ENCODE measurements around the gene SLC22A12.

- TF ChIP-seq EZH2phosphoT487 (IDR thresholded peaks at IDR 0.05; ENCODE audit: low read length): no peak
- TF ChIP-seq CTCF (IDR thresholded peaks at IDR 0.05; ENCODE audit: low read length): no peak
Observed at GRCh38 chr11:64638829-64639228, 47.8 kb downstream of the SLC22A12 start.

All from MM.1S (cell line).